Colonic mucosa (tissue), 4 donors: ENCODE results near the gene PPP2R3A. TPM values are rescaled to one million over a fixed set of nuclear protein-coding genes. Genes with fewer than 3 reads are reported as not detected.
A peak's percentile ranks its signal among the peaks of the same experiment; 100 is the strongest.

Experiments used
- DNase-seq: peaks from one replicate; pipeline ENCODE4 v3.0.0-alpha.2; 2020
- H3K27ac ChIP-seq: fragments of 200-600 bp; one replicate; pipeline ENCODE4 v1.8.0; 2021
- H3K27me3 ChIP-seq: fragments of 200-600 bp; one replicate; pipeline ENCODE4 v1.8.0; 2021
- H3K36me3 ChIP-seq: fragments of 200-600 bp; one replicate; pipeline ENCODE4 v1.8.0; 2021
- H3K4me1 ChIP-seq: fragments of 200-600 bp; one replicate; pipeline ENCODE4 v1.8.0; 2021; ENCODE audit warnings: mild to moderate bottlenecking
- H3K4me3 ChIP-seq: fragments of 200-600 bp; one replicate; pipeline ENCODE4 v1.8.0; 2021
- H3K9ac ChIP-seq, 2 donors: one replicate each; pipeline ENCODE4 v1.7.0; 2013; ENCODE audit warnings: control low read depth in 2 of 2, low read depth in 2 of 2, low read length in 2 of 2
- H3K9me3 ChIP-seq: fragments of 200-600 bp; one replicate; pipeline ENCODE4 v1.8.0; 2021
- intact Hi-C: fragments of 100-400 bp; cut with DNase I; formaldehyde crosslinking; loops from one replicate; pipeline ENCODE4 v1.14.1; 2022
- total RNA-seq, 2 donors: library from RNA; stranded (reverse); fragmentation: NEBNext Ultra II Directional in 1 of 2; extraction: Animal tissue kit (Norgen Biotek cat#: 25700) in 1 of 2; gene quantifications; one replicate each; pipeline ENCODE4 v1.2.1, GENCODE V29; 2021
- TF ChIP-seq, protein P1 (sequence below): fragments of 200-600 bp; IDR thresholded peaks from one replicate; pipeline ENCODE4 v1.8.0; 2022; ENCODE audit warnings: antibody characterized with exemption, mild to moderate bottlenecking
- donor health status: healthy.
- donor health status: DM: no; HTN: no; CAD: no.
- donor health status: DM: no; HTN: no; CAD: no.

PPP2R3A gene
- total RNA-seq, 2 donors from 2014 or later, result 10.9 to 22.0 TPM

DNA sequence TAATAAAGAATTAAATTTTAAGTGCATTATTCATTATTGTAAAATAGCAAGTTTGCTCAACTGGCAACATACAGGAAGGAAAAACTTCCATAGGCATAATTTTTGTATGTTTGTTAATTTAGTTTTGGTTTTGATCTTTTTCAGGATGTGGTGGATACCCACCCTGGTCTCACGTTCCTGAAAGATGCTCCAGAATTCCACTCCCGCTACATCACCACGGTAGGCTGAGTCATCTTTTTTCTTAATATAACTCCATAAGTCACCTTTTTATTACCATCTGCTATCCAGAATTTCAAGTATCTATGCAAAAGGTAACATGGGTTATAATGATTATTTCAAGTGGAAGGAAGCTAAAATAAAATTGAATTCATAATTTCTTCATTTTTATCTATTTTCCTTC, 104.8 kb downstream of the PPP2R3A start:
- Histone ChIP-seq H3K27ac (no peak overlapping the region), H3K36me3 (no peaks in the 10 kb centered on the region), H3K4me3 (no peak overlapping the region), H3K27me3 (no peaks in the 10 kb centered on the region), H3K9ac (no peak overlapping the region), H3K9me3 (no peaks in the 10 kb centered on the region), H3K4me1 (no peaks in the 10 kb centered on the region)
- TF ChIP-seq, protein P1, sequence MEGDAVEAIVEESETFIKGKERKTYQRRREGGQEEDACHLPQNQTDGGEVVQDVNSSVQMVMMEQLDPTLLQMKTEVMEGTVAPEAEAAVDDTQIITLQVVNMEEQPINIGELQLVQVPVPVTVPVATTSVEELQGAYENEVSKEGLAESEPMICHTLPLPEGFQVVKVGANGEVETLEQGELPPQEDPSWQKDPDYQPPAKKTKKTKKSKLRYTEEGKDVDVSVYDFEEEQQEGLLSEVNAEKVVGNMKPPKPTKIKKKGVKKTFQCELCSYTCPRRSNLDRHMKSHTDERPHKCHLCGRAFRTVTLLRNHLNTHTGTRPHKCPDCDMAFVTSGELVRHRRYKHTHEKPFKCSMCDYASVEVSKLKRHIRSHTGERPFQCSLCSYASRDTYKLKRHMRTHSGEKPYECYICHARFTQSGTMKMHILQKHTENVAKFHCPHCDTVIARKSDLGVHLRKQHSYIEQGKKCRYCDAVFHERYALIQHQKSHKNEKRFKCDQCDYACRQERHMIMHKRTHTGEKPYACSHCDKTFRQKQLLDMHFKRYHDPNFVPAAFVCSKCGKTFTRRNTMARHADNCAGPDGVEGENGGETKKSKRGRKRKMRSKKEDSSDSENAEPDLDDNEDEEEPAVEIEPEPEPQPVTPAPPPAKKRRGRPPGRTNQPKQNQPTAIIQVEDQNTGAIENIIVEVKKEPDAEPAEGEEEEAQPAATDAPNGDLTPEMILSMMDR, result no peak
- intact Hi-C loops, result loop anchor here (5.0 to 10.0 kb wide), 3 partner anchors 474 to 942 kb away; partner anchors contain the start of gene STAG1
- no peak for DNase-seq

- TF ChIP-seq, protein P1, result no peak
- intact Hi-C loops, result loop anchor here (5.0 to 10.0 kb wide), 3 partner anchors 474 to 941 kb away; partner anchors contain the start of gene STAG1
- H3K9ac ChIP-seq, result no peak overlapping the region
- no peaks in the 10 kb centered on the region for H3K27me3 ChIP-seq
- no peak overlapping the region for H3K4me3 ChIP-seq
- no peak overlapping the region for H3K27ac ChIP-seq
- DNase-seq, result no peak
- H3K9me3 ChIP-seq, result no peaks in the 10 kb centered on the region
- H3K36me3 ChIP-seq, result no peaks in the 10 kb centered on the region
- no peaks in the 10 kb centered on the region for H3K4me1 ChIP-seq
Measured at GRCh38 chr3:136070953-136071949, 105.7 kb downstream of the PPP2R3A start.

GRCh38 chr3:136074546-136075170, 109.1 kb downstream of the PPP2R3A start:
- no peak for DNase-seq
- TF ChIP-seq, protein P1, result no peak

DNA sequence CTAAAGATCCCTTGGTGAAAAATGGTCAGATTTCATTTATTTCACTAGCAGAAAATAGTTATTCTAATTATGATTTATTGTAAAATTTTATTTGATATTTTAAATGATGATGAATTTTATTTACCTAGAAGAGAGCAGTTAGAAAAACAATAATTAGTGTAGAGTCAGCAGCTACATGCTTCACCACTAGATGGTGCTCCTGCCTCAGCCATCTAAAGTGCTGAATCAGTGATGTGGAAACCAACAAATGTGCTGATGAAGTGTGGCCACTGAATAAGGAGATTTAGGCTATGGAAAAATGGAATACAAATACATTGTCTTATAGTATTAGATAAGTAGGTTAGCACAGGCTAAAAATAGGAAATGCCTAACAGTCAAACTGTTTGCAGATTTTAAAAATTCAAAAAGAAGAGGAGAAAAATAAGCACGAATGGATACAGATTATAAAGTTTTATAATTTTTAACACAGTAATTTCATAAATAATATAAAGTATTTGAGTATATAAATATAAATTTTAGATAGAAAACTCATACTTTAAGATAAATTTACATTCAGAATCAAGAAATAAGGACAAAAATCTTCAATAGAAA, 109.8 kb downstream of the PPP2R3A start:
- intact Hi-C loops, result loop anchor here (5.0 to 10.0 kb wide), 4 partner anchors 172 to 679 kb away; partner anchors contain the start of gene STAG1
- Histone ChIP-seq H3K4me3 (no peak overlapping the region), H3K27ac (no peak overlapping the region), H3K9ac (no peak overlapping the region), H3K36me3 (no peaks in the 10 kb centered on the region), H3K4me1 (no peaks in the 10 kb centered on the region), H3K9me3 (no peaks in the 10 kb centered on the region), H3K27me3 (no peaks in the 10 kb centered on the region)
- peak; percentile 78 for DNase-seq
- TF ChIP-seq, protein P1, result peak; percentile 92

More at GRCh38 chr3:136074546-136075170, 109.1 kb downstream of the PPP2R3A start:
- Histone ChIP-seq H3K9me3 (no peaks in the 10 kb centered on the region), H3K4me1 (no peaks in the 10 kb centered on the region), H3K9ac (no peak overlapping the region), H3K27ac (no peak overlapping the region), H3K27me3 (no peaks in the 10 kb centered on the region), H3K4me3 (no peak overlapping the region), H3K36me3 (no peaks in the 10 kb centered on the region)
- intact Hi-C loops, result loop anchor here (5.0 to 10.0 kb wide), 5 partner anchors 173 to 938 kb away; partner anchors contain the start of gene STAG1

GRCh38 chr3:136075811-136076210, 110.3 kb downstream of the PPP2R3A start:
- TF ChIP-seq, protein P1, result no peak
- no peaks in the 10 kb centered on the region for H3K36me3 ChIP-seq
- H3K9ac ChIP-seq, result no peak overlapping the region
- H3K4me1 ChIP-seq, result no peaks in the 10 kb centered on the region
- H3K4me3 ChIP-seq, result no peak overlapping the region
- intact Hi-C loops, result loop anchor here (5.0 to 10.0 kb wide), 4 partner anchors 171 to 679 kb away; partner anchors contain the start of gene STAG1
- H3K27me3 ChIP-seq, result no peaks in the 10 kb centered on the region
- no peak overlapping the region for H3K27ac ChIP-seq
- no peaks in the 10 kb centered on the region for H3K9me3 ChIP-seq
- no peak for DNase-seq
